ENCODE results near the gene DNAH14.
A peak's percentile ranks its signal among the peaks of the same experiment; 100 is the strongest.
"Not testable (repeated sequence)": the region's sequence is repeated elsewhere in the genome, so short reads cannot be mapped to it uniquely, and the experiment has no call there.

The DNAH14 gene

GRCh38 chr1:224995602-224996001 is 66.1 kb downstream of the DNAH14 start:
- DNase-seq (ENCODE audit: low read depth in 2 of 2), result no peak

- DNase-seq (ENCODE audit: low read depth in 2 of 2), result no peak
These were observed 66.8 kb downstream of the DNAH14 start for GRCh38 chr1:224996266-224996665.

DNA sequence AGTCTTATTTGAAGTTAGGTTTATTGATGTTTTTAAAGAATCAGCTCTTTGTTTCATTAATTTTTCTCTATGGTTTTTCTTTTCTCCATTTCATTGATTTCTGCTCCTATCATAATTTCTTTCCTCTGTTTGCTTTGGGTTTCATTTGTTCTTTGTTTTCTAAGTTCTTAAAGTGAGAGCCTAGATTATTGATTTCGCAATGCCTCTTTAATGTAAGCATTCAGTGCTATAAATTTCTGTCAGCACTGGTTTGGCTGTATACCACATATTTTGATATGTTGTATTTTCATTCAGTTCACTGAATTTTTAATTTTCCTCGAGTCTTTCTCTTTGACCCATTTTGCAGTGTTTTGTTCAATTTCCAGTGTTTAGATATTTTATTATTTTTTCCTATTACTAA is 68.7 kb downstream of the DNAH14 start:
- DNase-seq (ENCODE audit: low read depth in 2 of 2), result no peak

DNA sequence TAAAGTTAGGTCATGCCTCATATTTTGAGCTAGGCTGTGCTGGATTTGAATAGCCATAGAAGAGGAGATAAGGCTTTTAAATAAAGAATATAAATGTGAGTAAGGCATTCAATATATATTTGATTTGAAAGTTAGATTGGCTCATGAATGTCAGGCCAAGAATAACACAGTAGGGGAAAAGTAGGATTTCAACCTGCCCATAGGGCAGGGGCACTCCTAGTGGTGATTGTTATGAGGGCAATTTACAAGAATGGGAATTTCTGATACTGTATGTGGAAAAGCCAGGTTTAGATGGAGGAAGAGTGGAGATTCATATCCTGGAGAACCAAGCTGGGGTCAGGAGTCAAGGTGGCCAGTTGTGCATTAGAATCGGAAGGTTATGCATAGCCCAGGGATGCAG is 74.9 kb downstream of the DNAH14 start:
- DNase-seq (ENCODE audit: low read depth in 2 of 2), result no peak

- not testable (repeated sequence) for DNase-seq (ENCODE audit: low read depth in 2 of 2)
These were observed 76.9 kb downstream of the DNAH14 start for GRCh38 chr1:225006352-225006751.

DNA sequence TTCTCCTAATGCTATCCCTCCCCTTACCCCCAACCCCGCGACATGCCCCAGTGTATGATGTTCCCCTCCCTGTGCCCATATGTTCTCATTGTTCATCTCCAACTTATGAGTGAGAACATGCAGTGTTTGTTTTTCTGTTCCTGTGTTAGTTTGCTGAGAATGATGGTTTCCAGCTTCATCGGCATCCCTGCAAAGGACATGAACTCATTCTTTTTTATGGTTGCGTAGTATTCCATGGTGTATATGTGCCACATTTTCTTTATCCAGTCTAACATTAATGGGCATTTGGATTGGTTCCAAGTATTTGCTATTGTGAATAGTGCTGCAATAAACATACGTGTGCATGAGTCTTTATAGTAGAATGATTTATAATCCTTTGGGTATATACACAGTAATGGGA is 78.6 kb downstream of the DNAH14 start:
- DNase-seq (ENCODE audit: low read depth in 2 of 2), result not testable (repeated sequence)

DNA sequence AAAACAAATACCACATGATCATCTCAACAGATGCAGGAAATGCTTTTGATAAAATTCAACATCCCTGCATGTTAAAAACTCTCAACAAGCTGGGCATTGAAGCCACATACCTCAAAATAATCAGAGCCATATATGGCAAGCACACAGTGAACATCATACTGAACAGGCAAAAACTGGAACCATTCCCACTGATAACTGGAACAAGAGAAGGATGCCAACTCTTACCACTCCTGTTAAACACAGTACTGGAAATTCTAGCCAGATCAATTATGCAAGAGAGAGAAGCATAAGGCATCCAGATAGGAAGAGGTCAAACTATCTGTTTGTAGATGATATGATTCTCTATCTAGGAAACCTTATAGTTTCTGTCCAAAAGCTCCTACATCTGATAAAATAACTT is 91.6 kb downstream of the DNAH14 start:
- no peak for DNase-seq (ENCODE audit: low read depth in 2 of 2)

DNA sequence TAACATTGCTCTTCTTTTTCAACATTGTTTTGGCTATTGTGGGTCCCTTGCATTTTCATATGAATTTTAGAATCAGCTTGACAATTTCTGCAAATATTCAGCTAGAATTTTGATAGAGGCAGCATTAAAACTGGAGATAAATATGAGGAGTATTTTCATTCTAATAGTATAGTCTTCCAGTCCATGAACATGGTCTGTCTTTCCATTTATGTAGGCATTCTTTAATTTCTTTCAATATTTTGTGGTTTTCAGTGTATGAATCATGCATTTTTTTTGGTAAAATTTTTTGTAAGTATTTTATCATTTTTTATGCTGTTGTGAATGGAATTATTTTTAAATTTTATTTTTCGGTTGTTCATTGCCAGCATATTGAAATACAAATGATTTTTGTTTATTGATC is 97.2 kb downstream of the DNAH14 start:
- no peak for DNase-seq (ENCODE audit: low read depth in 2 of 2)

GRCh38 chr1:225036441-225036840 is 107.0 kb downstream of the DNAH14 start:
- not testable (repeated sequence) for DNase-seq (ENCODE audit: low read depth in 2 of 2)

GRCh38 chr1:225042263-225042662 is 112.8 kb downstream of the DNAH14 start:
- DNase-seq (ENCODE audit: low read depth in 2 of 2), result no peak

DNA sequence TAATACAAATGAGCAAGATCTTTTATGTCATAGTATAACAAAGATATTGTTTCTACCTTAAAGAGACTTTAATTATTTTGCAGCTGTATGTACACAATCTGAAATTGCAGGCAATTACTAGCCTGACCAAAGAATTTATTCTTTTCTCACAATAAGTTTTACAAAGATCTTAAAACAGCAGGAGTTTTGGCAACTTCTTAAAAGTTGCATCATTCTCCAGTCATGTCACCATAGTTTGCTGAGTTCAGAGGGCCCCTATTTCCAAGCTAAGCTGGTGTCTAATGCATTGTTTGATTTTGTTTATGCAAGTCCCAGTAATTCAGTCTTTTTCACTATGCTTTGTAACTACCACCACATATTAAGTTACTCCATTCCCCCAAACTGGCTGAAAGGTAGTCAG is 114.8 kb downstream of the DNAH14 start:
- DNase-seq (ENCODE audit: low read depth in 2 of 2), result peak in 1 of 2 experiments; percentile 3

DNA sequence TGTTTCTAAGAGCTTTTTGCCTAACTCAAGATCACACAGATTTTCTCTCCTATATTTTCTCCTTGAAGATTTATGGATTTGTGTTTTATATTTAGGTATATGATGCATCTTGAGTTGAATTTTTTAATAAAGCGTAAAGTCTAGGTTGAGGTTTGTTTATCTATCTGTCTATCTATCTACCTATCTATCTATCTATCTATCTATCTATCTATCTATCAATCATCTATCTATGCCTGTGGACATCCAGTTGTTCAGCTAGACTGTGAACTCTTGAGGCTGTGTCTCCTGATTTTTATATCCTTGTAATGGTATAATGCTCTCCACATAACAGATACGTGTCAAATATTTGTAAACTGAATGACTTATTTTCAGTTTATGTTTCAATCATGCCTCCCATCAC is 120.1 kb downstream of the DNAH14 start:
- no peak for DNase-seq (ENCODE audit: low read depth in 2 of 2)

DNA sequence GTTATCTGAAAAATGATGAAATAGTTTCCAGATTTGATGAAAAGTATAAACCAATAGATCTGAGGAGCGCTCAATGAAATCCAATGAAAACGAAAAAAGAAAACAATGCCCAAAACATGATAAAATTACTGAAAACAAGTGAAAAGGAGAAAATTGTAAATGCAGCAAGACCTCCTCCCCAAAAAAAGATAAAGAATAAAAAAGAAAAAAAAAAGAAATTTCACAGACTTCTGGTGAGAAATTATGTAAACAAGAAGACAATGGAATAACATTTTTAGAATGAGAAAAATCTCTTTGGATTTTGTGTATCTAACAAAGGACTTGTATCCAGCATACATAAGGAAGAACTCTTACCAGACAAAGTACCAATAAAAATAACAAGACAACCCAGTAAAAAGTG is 134.2 kb downstream of the DNAH14 start:
- no peak for DNase-seq (ENCODE audit: low read depth in 2 of 2)

GRCh38 chr1:225070972-225071371 is 141.5 kb downstream of the DNAH14 start:
- DNase-seq (ENCODE audit: low read depth in 2 of 2), result no peak

DNA sequence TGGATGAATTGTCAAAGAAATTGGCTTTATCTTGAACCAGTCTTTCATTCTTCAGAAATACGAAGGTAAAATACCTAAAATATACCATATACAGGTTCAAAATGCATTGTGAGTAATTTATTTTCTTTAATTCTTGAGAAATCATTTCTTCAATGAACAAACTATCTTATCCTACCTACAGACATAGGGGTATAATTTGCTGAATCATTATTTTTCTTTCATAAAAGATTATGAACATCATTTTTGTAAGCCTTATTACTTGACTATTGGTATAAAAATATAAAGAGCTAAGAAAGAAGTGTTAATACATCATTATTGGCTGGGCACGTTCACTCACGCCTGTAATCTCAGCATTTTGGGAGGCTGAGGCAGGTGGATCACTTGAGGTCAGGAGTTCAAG is 167.7 kb downstream of the DNAH14 start:
- DNase-seq (ENCODE audit: low read depth in 2 of 2), result no peak

DNA sequence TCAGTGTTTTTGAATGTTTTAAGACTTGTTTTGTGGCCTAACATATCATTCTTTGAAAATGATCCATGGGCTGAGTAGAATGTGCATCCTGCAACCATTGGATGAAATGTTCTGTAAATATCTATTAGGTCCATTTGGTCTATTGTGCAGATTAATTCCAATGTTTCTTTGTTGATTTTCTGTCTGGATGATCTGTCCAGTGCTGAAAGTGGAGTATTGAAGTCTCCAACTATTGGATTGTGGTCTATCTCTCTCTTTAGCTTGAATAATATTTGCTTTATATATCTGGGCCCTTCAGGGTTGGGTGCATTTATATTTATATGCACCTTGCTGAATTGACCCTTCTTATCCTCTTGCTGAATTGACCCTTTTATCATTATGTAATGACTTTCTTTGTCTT is 181.5 kb downstream of the DNAH14 start:
- no peak for DNase-seq (ENCODE audit: low read depth in 2 of 2)

GRCh38 chr1:225113265-225113664 is 183.8 kb downstream of the DNAH14 start:
- no peak for DNase-seq (ENCODE audit: low read depth in 2 of 2)

GRCh38 chr1:225114354-225114990 is 185.0 kb downstream of the DNAH14 start:
- DNase-seq (ENCODE audit: low read depth in 2 of 2), result no peak

DNA sequence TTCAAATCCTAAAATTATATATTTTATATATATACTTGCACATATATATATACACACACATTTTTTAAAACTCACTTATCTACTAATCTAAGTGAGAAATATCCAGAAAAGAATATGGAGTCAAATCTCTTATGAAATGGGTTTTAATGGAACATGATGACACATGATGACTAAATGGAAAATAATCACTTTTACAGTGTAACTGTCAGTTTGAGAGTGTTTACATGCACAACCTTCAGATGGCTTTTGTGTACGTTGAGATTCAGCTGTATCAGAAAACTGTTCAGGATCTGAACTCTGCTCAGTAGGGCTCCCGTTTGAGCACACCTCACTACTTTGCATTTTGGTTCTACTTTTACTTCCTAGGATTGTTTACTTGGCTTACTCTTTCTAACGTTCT is 189.8 kb downstream of the DNAH14 start:
- DNase-seq (ENCODE audit: low read depth in 2 of 2), result no peak

- no peak for DNase-seq (ENCODE audit: low read depth in 2 of 2)
These were observed 191.6 kb downstream of the DNAH14 start for GRCh38 chr1:225121095-225121494.

- no peak for DNase-seq (ENCODE audit: low read depth in 2 of 2)
These were observed 202.4 kb downstream of the DNAH14 start for GRCh38 chr1:225131869-225132268.

DNA sequence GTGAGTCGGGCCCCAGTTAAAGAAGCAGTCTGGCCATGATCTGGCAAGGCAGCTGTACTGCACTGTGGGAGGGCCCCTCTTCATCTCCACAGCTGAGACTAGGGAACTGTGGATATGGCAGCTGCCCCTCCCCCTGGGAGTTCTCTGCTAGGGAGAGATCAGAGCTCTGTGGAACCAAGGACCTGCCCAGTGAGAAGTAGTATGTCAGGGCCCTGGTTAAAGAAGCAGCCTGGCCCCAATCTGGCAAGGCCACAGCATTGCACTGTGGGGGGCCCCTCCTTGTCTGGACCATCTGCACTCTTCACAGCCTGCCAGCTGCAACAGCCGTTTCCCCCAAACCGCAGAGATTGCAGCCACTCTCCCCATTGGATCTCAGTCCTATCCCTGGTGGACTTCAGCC is 208.5 kb downstream of the DNAH14 start:
- DNase-seq (ENCODE audit: low read depth in 2 of 2), result no peak

GRCh38 chr1:225143001-225143400 is 213.5 kb downstream of the DNAH14 start:
- no peak for DNase-seq (ENCODE audit: low read depth in 2 of 2)

- no peak for DNase-seq (ENCODE audit: low read depth in 2 of 2)
These were observed 217.0 kb downstream of the DNAH14 start for GRCh38 chr1:225146478-225146877.
